NCI-H82 (cell line): Measurements from ENCODE around the gene TLE1.

ENCODE experiments used
- DNase-seq: peaks from one replicate; lab custom pipeline; 2025; lab: John Stamatoyannopoulos, UW

Gene TLE1

DNA sequence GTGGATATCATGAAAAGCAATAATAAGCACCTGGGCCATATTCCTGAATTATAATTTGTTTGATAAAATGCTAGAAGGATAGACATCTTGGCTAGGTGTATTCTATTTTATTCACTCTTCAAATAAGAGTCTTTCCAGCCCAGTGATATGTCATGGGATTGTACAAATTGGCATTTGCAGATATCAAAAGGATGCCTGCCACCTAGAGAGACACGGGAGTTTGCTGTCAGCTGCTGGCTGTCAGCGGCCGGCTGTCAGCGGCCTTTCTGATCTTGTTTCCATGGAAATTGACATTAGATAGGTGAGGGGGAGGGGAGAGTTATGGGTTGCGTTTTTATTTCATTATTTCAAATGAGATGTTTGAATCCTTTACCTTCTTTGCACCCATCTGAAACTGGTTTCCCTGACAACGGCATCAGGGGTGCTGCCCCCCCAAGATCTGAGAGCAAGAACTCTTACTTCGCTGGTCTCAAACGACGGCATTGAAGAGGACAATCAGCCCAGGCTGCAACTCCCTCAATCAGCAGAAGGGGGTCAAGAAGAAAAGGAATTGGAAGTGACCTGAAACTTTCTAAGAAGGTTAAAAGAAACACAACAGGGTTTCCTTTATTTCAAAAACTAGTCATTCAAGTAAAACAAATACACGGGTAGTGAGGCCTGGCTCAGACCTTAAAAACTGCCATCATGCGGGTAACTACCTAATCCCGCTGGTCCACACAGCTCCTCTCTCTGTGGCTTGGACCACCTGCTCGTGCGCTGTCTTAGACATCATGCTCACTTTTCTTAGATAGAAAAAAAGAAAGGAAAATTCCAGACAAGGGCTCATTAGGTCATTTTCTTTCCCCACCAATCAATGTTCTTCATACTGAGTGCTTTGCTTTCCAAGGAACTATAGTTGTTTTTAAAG lies 115.7 kb downstream of the TLE1 start:
- no peak for DNase-seq

DNA sequence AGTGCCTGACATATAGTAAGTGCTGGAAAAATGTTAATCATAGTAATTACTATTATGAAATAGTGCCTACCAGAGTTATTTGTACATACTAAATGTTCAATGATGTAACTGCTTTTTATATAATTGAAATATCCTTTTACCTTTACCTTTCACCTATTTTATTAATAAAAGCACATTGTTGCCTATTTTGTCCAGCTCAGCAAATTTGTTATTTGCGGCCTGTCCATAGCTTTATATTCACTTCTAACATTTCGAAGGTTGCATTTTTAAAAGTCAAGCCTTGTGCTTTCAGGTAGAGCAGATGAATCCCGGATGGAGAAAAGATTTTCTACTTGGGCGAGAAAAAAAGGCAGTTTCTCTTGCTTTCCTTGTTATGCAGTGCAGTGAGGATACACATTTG lies 119.3 kb downstream of the TLE1 start:
- DNase-seq, result no peak

DNA sequence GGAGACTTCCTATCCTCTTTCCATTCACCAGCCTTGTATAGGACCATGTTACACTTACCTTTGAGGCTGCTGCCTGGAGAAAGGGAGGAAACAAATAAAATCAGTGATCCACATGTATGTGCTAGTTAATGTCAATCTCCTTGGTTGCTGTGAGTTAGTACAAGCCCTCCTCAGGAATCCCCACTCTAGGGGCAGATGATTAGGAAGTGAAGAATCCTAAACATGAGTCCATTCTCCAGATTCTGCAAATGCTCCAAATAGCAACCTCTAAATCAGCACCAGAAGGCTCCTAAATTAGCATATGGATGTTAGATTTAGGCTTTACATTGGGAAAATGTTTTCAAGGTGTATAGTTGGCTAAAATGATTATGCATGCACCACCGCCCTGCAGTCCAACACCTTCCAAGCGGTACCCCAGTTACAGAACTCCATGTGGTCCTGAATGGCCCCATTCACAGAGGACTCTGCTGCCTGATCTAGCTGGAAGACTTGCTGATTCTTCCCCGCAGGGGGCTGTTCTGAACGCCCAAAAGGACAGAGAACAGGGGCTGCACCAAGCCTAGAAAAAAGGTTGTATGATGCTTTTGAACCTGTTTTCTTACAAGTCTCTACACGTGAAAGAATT lies 123.2 kb downstream of the TLE1 start:
- no peak for DNase-seq

DNA sequence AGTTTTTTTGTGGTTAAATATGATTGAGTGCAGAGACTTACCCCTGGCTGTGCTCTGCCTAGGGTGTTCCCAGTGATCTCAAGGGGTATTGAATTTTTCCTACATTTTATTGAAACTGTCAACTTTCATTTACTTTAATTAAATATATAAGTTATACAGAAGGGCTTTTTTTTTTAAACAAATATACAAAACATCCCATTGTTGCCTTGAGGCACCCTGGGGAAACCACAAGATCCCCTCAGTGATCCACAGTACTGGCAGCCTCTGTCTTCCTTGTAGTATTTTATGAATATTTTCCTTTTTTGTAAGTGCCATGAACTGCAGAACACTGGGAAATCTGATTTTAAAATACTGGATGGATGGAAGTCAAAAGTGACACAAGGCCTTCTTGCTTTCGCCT lies 123.7 kb downstream of the TLE1 start:
- DNase-seq, result no peak

DNA sequence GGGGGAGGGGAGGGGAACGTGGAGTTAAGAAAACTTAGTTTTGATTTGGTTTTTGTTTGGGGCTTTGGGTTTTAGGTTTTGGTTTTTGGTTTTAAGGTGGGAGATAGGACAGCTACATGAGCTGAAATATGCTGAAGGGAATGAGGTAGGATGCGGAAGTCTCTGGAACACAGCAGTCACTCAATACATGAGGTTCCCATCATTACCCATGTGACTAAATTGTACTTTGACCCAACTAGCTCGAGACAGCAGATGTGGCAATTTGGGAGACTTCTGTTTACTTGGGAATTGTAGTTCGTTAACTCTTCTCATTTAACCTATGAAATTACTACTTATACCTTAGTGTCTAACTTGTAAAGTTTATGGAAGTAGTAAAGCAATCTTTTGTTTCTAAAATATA lies 124.2 kb downstream of the TLE1 start:
- DNase-seq, result no peak

DNA sequence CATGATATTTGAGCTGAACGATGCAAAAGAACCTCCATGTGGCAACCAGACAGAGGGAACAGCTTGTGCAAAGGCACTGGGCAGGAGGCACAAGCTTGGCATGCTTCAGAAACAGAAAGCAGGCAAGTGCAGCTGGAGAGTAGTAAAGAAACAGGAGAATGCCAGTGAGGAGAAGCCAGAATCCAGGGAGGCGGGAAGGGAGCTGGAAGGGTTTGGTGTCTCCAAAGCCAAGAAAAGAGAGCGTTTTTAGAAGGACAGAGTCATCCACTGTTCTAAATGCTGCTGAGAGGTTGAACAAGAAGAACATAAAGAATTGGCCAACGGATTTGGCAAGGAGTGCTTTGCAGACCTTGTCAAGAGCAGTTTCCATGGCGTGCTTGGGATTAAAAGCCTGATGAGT lies 124.7 kb downstream of the TLE1 start:
- DNase-seq, result no peak

DNA sequence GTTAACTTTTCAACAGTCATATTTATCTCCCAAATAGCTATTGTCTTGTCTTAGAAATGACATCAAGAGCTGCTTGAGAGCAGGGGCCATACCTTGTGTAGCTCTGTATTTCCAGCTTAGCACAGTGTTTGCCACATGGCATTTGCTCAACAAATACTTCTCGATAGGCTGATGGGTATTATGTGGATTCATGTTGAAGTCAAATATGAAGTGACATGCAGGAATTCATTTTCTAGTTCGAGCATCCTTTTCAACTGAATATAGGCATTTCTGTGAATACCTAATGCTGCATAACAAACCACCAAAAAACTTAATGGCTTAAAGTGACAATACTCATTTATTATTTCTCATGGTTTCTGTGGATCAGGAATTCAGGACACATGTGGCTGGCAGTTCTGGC lies 125.6 kb downstream of the TLE1 start:
- DNase-seq, result no peak

DNA sequence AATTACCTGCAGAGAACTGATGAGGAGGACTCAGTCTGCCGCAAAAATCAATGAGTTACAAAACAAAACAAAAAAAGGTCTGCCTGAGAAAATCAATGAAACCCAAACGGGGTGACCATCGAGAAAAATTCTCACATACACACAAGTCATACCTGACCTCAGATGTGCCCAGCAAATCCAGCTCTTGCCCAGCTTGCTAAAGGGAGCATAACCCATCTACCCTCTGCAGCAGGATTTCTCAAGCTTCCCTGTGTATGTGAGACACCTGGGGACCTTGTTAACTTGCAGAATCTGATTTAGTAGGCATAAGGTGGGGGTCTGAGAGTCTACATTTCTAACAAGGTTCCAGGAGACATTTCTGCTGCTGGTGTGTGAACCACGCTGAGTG lies 126.3 kb downstream of the TLE1 start:
- no peak for DNase-seq

DNA sequence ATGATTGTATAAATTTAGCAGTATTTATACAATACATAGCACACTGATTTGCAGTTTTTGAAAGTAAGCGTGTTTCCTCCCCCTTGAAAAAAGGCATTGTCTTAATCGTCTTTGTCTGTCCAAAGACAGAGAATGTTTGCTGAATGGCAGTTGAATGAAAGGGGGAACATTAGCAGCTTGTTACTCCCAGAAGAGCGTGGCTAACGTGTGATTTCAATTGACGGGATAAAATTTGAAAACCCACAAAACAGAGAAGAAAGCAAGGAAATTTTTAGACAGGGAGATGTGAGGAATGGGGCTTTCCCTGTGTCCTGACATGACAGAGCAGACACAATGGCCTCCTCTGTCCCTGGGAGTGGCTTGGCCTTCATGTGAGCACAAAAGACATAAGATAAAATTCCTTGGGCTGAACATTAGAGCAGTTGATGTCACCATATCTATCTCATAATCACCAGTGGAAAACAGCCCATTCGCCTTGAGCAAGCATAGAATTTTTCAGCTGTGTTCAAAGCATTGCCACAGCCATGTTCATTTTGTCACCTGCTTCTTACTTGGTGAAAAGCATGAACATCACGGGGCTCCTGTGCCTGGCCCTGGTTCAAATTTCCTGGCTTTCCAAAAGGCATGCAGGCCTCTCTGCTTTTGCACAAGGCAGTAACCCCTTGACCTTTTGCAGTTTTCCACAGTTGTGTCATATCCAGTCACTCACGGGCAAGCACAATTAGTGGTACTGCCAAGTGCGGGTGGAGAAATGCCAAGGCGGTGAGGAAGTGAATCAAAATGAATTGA lies 126.9 kb downstream of the TLE1 start:
- DNase-seq, result no peak

DNA sequence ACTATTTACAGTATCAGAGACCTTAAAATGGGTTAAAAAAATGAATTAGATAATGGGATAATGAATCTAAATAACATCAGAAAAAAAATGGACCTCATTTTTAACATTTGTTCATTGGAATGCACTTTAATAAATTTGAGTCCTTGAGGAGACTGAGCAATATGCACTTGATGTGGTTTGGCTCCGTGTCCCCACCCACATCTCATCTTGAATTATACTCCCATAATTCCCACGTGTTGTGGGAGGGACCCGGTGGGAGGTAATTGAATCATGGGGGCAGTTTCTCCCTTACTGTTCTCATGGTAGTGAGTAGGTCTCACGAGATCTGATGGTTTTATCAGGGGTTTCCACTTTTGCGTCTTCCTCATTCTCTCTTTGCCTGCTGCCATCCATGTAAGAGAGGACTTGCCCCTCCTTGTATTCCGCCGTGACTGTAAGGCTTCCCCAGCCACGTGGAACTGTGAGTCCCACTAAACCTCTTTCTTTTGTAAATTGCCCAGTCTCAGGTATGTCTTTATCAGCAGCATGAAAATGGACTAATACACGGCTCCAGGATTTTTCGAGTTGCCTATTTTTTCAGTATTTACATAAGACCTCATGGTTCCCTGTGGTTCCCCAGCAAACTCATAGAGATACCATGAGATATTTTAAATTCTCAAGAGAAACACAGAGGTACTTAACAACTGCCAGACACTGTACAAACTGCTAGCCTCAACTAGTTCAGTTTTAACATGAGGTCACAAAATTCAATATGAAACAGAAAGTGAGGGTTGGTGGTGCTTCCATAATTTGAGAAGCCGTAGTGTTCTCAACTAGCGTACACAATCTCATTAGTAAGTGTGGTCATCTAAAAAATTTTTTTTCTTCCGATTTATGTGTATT lies 128.3 kb downstream of the TLE1 start:
- DNase-seq, result no peak

DNA sequence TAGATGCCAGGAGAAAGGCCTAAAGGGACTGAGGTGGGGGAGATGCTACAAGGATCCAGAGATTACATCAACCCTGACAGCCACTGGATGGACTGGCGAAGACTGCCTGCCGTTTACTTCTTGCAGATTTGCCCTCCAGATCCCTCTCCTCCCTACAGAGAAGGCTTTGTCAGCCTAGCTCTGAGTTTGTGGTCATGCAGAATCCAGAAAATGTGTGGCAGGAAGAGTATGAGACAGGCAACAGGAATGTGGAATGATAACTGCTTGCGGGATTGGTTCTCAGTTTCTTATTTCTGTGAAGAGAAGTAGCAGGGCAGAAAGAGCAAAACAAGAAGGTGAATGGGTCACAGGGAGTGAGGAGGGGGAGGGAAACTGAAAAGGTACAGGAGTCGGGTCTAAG lies 129.6 kb downstream of the TLE1 start:
- DNase-seq, result no peak

DNA sequence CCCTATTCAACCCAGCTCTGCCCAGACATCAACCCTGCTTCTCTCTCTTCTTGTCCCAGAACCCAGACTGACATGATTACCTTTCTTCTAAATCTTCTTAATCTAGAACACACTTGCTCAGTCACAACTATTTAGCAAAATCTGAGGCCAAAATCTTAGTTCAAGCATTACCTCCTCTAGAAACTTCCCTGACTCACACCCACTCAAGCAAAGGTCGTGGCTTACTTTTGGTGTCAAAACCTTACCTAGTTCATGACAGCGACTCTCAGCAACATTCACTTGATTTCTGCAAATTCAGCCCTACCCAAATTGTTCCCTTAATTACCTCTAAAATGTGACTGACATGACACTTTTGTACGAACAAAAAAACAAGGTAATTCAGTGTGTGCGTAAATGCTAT lies 130.2 kb downstream of the TLE1 start:
- DNase-seq, result no peak

DNA sequence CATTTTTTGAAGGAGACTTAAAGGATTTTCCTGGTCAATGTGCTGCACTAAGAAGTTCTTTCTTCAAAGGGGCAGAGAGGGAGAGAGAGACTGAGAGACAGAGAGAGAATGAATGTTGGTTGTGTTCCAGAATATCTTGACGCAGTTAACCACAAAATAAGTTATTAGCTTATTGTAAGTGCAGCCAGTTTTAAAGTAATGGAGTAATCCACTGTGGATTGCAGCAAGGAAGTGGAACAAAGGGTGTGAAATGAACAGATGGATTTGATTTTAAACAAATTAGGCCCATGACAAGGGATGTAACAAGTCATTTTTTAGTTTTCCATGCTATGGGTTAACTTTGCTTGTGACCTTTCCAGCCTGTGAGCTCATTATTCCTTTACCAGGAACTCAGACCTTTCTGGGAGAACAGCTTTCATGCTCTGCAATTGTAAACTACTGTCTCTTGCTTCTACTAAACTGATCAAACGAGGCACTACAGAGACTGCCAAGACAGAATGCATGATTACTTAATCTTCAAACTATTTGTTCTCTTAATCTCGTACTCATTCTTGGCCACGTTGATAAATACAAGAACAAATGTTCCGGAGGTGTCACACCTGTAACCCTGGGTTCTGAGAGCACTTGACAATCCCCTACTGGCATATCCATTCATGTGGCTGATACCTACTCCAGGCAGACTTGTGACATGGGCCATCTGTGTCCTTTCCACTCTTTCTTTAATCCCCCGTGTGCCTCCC lies 131.1 kb downstream of the TLE1 start:
- peak; percentile 87 for DNase-seq

DNA sequence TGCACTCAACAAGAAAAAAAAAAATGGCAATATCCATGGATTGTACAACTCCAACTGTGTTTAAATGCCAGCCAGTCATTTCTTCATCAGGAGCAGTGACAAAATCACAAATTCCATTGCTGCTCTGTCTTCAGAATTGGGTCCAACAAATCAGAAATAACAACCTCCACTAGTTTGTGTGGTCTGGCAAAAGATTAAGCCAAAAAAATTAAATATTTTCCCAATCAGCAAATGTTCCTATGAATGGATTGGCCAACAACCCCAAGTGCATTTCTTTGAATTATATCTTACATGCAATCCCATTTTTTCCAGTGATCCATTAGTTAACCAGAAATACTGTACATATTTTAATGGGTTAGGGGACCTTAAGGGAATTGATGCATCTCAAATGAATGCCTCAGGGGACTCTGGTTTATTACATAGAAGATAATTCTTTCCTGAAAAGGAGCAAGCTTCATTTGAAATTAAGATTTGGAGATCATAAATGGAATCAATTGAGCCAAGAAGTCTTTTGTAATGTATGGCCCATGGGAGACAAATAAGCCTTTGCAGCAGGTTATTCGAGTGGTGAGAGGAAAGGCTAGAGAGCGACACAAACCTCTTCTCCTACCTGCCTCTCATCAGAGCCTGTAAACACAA lies 131.8 kb downstream of the TLE1 start:
- DNase-seq, result no peak

DNA sequence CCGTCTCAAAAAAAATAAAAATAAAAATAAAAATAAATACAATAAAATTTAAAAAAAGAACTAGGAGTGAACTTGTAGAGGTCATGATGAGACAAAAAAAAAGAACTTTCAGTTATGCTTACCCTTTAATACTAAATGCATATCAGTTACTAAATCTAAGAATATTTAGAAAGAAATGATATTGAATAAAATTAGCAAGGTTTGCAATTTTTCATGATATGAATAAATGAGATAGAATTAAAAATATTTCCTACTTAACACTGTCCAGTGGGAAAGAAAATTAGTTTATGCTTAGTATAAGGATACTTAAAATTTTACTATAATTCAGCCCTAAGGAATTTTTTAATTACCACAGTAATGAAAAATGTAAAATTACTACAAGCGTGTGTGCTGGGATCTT lies 132.4 kb downstream of the TLE1 start:
- DNase-seq, result no peak

DNA sequence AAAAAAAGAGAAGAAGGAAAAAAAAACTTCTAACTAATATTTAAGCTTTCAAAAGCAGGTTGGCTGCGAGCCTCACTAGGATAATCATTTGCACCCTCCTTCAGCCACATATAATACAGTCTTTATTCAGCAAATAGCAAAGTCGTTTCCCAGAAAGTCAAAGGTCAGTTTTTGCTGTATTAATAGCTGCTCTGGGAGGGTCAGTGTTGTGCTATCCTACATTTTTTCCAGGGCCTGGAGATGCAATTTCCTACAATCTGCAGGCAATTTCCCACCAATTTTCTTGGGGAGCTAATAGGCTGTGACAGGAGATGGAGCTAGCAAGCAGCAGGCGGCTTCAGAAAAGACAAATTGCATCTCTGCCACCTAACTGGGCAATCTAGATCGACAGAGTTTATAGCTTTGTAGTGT lies 136.8 kb downstream of the TLE1 start:
- no peak for DNase-seq

DNA sequence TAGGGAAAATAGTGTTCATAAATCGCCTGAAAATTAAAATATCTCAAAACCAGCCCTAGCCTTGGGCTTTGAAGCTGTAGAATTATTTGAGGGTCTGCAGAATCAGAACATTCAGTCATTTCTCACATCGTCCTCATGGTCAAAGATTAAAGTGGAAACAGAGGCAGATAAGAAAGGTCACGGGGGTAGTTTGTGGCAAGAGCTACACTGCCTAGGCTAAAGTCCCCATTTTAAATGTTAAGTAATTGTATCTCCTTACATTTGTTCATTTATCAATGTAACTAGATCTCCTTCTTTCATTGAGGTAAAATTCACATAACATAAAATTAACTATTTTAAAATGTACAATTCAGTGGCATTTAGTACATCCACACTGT lies 139.2 kb downstream of the TLE1 start:
- no peak for DNase-seq

DNA sequence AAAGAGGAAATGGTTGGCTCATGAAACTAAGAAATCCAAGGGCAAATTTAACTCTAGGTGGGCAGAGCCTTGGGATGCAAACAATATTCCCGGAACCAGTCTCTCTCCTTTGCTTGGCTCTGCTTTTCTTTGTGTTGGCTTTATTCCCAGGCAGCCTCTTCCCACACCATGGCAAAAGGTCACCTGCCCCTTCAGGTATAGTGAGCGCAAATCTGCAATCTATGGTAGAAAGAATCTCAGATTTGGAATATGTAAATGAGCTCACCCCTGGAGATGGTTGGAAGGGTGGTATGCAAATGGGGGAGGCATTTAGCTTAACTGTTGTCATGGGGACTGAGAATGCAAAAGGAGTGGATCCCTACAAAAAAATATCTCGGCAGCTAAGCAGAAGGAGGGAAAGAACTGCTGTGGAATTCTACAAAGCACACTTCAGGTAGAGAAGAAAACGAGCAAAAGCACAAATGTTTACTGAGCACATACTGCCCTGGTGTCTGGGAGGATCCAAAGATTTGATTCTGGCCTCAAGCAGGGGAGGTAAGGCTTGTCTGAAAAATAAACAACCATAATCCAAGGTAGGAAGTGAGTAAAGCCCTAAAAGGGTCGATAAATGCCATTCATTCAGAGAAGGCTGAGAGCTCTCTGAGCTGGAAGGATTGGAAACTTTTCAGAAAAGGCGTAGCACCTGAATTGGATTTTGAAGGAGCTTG lies 139.7 kb downstream of the TLE1 start:
- no peak for DNase-seq

DNA sequence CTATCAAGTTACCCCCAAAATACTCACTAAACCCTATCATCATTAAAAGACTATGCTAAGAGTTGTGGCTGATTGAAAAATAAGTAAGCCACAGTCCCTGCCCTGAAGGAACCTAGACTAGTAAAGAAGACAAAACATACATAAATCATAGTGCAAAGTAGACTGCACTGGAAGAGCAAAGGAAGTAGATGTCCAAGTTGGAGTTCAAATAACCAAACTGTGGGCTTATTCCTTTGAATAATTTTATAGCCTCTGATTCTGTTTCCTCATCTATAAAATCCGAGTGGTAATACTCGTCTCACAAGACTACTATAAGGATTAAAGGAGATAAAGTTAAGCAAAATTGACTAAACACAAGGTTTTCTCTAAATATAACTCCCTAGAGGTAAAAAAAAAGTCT lies 140.4 kb downstream of the TLE1 start:
- no peak for DNase-seq

DNA sequence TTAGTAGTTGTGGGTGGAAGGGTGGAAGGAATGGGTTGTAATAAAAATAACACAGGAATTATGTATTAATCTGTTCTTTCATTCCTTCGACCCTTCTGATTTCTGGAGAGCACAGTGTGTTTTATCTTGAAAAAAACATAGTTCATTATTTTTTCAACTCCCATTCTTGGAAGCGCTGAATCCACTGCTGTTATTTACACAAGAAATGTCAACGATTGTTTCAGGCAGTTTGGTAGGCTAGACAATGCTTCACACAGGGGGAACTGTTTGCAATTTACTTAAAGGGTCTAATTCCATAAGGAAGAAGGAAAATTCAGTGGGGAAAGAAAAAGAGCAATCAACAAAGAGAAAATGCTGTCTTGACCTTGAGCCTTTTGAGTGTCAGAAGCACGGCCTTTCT lies 142.9 kb downstream of the TLE1 start:
- DNase-seq, result no peak
